GM23338 (cell line): ENCODE results near the gene RIPOR3.

ENCODE experiments used
- EZH2 ChIP-seq: fragments of 200-600 bp; sonication (generic); IDR thresholded peaks from one replicate; pipeline ENCODE4 v1.8.0; 2017; ENCODE audit warnings: antibody characterized with exemption, mild to moderate bottlenecking, low read depth; ENCODE audit not compliant: unreplicated experiment
- POLR2AphosphoS5 ChIP-seq: IDR thresholded peaks from 2 replicates; pipeline ENCODE4 v1.6.1; 2016; ENCODE audit warnings: antibody characterized with exemption, low read depth
- TF ChIP-seq, protein P1 (sequence below), 2 experiments: fragments of 200-600 bp in 1 of 2; sonication (generic) in 1 of 2; conservative IDR thresholded peaks; 2 replicates each; pipeline versions ENCODE4 v1.5.1 to v1.6.1; 2016 to 2017; ENCODE audit warnings: antibody characterized with exemption in 2 of 2, low read depth in 2 of 2, mild to moderate bottlenecking in 2 of 2, moderate library complexity in 1 of 2

DNA sequence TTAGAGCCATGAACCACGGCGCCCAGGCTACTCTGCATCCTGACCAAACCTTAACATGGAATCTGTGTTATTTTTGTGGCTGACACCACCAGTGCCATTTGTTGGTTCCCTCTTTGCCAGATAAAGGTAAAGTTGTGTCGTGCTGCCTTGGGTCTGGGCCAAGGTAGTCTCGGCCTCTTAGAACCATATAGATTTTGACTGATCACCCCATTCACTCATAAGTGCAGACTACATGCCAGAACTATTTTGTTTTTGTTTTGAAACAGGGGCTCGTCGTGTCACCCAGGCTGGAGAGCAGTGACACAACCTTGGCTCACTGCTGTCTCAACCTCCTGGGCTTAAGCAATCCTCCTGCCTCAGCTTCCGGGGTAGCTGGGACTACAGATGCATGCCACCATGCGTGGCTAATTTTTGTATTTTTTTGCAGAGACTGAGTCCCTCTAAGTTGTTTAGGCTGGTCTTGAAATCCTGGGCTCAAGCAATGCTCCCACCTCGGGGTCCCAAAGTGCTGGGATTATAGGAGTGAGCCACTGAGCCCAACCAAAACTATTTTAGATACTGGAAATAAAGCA is 19.2 kb upstream of the RIPOR3 start:
- TF ChIP-seq, protein P1, sequence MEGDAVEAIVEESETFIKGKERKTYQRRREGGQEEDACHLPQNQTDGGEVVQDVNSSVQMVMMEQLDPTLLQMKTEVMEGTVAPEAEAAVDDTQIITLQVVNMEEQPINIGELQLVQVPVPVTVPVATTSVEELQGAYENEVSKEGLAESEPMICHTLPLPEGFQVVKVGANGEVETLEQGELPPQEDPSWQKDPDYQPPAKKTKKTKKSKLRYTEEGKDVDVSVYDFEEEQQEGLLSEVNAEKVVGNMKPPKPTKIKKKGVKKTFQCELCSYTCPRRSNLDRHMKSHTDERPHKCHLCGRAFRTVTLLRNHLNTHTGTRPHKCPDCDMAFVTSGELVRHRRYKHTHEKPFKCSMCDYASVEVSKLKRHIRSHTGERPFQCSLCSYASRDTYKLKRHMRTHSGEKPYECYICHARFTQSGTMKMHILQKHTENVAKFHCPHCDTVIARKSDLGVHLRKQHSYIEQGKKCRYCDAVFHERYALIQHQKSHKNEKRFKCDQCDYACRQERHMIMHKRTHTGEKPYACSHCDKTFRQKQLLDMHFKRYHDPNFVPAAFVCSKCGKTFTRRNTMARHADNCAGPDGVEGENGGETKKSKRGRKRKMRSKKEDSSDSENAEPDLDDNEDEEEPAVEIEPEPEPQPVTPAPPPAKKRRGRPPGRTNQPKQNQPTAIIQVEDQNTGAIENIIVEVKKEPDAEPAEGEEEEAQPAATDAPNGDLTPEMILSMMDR (conservative IDR thresholded peaks at IDR 0.05; ENCODE audit: low read depth in 2 of 2): no peak
- TF ChIP-seq POLR2AphosphoS5: no peak
- no peak for TF ChIP-seq EZH2
